Measurements from ENCODE around the gene GPC6.

The GPC6 gene

GRCh38 chr13:93517658-93518057, 291.1 kb downstream of the GPC6 start:
- DNase-seq: no peak

GRCh38 chr13:93521307-93521706, 294.7 kb downstream of the GPC6 start:
- DNase-seq: no peak

- DNase-seq: no peak
Observed at GRCh38 chr13:93522501-93522900, 295.9 kb downstream of the GPC6 start.

- no peak for DNase-seq
Observed at GRCh38 chr13:93525087-93525486, 298.5 kb downstream of the GPC6 start.

- no peak for DNase-seq
Observed at GRCh38 chr13:93527748-93528297, 301.2 kb downstream of the GPC6 start.

GRCh38 chr13:93529961-93530360, 303.4 kb downstream of the GPC6 start:
- DNase-seq: no peak

GRCh38 chr13:93534181-93534700, 307.6 kb downstream of the GPC6 start:
- DNase-seq: no peak

GRCh38 chr13:93535251-93535650, 308.6 kb downstream of the GPC6 start:
- no peak for DNase-seq

- DNase-seq: no peak
Observed at GRCh38 chr13:93539914-93540313, 313.3 kb downstream of the GPC6 start.

- DNase-seq: no peak
Observed at GRCh38 chr13:93547886-93548285, 321.3 kb downstream of the GPC6 start.

- DNase-seq: no peak
Observed at GRCh38 chr13:93549326-93550005, 322.9 kb downstream of the GPC6 start.

- DNase-seq: no peak
Observed at GRCh38 chr13:93550236-93550635, 323.6 kb downstream of the GPC6 start.

- DNase-seq: no peak
Observed at GRCh38 chr13:93552596-93552995, 326.0 kb downstream of the GPC6 start.

- no peak for DNase-seq
Observed at GRCh38 chr13:93554514-93554913, 327.9 kb downstream of the GPC6 start.

- DNase-seq: no peak
Observed at GRCh38 chr13:93558637-93559036, 332.0 kb downstream of the GPC6 start.

- DNase-seq: no peak
Observed at GRCh38 chr13:93559718-93560117, 333.1 kb downstream of the GPC6 start.

GRCh38 chr13:93561576-93562225, 335.1 kb downstream of the GPC6 start:
- no peak for DNase-seq

- no peak for DNase-seq
Observed at GRCh38 chr13:93562676-93563075, 336.1 kb downstream of the GPC6 start.

GRCh38 chr13:93577105-93577504, 350.5 kb downstream of the GPC6 start:
- DNase-seq: no peak

GRCh38 chr13:93589788-93590187, 363.2 kb downstream of the GPC6 start:
- no peak for DNase-seq

GRCh38 chr13:93603043-93603442, 376.4 kb downstream of the GPC6 start:
- no peak for DNase-seq

GRCh38 chr13:93614776-93615175, 388.2 kb downstream of the GPC6 start:
- DNase-seq: no peak

- no peak for DNase-seq
Observed at GRCh38 chr13:93620181-93620765, 393.7 kb downstream of the GPC6 start.

- no peak for DNase-seq
Observed at GRCh38 chr13:93621051-93621450, 394.4 kb downstream of the GPC6 start.

Data from AML-193 (cell line).